GM12878 (cell line): Measurements from ENCODE around the gene SLC26A1.

Experiments
- CBFB ChIP-seq: IDR thresholded peaks from 2 replicates; pipeline ENCODE4 v1.6.1; 2016; ENCODE audit warnings: antibody characterized with exemption, low read depth
- EGR1 ChIP-seq, 2 experiments: IDR thresholded peaks; 1 replicate in 1 of 2; 2 replicates in 1 of 2; pipeline ENCODE4 v1.6.1; 2011 to 2012; ENCODE audit warnings: low read depth in 2 of 2, low read length in 2 of 2, borderline replicate concordance in 1 of 2, mild to moderate bottlenecking in 1 of 2, moderate library complexity in 1 of 2
- NBN ChIP-seq: fragments of 450-650 bp; IDR thresholded peaks from 2 replicates; pipeline ENCODE4 v1.6.1; 2016
- POLR2A ChIP-seq: IDR thresholded peaks from 2 replicates; pipeline ENCODE4 v1.6.1; 2011; ENCODE audit warnings: low read depth, mild to moderate bottlenecking, low read length
- RFX5 ChIP-seq: IDR thresholded peaks from 2 replicates; pipeline ENCODE4 v1.6.1; 2011; ENCODE audit warnings: low read depth, low read length, improper control_type of control experiment
- STAT3 ChIP-seq: IDR thresholded peaks from 2 replicates; pipeline ENCODE4 v1.6.1; 2011; ENCODE audit warnings: low read depth, low read length, improper control_type of control experiment
- TBL1XR1 ChIP-seq: IDR thresholded peaks from 2 replicates; pipeline ENCODE4 v1.6.1; 2012; ENCODE audit warnings: low read depth, low read length, improper control_type of control experiment
- TF ChIP-seq, protein P1 (sequence below), 3 experiments: IDR thresholded peaks in 2 of 3; conservative IDR thresholded peaks in 1 of 3; 2 replicates each; pipeline ENCODE4 v1.5.1; 2011; ENCODE audit warnings: low read depth in 3 of 3, low read length in 3 of 3, mild to moderate bottlenecking in 3 of 3, control low read depth in 2 of 3, moderate library complexity in 2 of 3, inconsistent platforms in 1 of 3, mixed read lengths in 1 of 3; ENCODE audit not compliant: control insufficient read depth in 2 of 3, insufficient read depth in 1 of 3; ENCODE audit errors: extremely low read depth in 1 of 3
- TF ChIP-seq, protein P2 (sequence below): IDR thresholded peaks from 2 replicates; pipeline ENCODE4 v1.6.1; 2012; ENCODE audit warnings: mild to moderate bottlenecking, low read depth, low read length

DNA sequence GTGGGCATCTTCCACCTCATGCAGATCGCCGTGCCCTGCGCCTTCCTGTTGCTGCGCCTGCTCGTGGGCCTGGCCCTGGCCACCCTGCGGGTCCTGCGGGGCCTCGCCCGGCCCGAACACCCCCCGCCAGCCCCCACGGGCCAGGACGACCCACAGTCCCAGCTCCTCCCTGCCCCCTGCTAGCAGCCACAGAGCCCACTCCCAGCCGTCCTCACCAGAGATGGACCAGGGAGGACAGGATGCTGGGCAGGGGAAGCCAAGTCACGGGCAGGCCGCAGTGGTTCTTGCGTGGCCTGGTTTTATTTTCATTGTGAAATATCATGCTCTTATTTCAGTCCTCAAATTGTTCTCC is 34.9 kb downstream of the SLC26A1 start:
- TF ChIP-seq STAT3 (no peak), RFX5 (no peak), POLR2A (no peak), TBL1XR1 (no peak), EGR1 (IDR thresholded peaks at IDR 0.05; ENCODE audit: borderline replicate concordance in 1 of 2, low read depth in 2 of 2, low read length in 2 of 2) (no peak), CBFB (no peak), NBN (no peak)
- TF ChIP-seq, protein P1, sequence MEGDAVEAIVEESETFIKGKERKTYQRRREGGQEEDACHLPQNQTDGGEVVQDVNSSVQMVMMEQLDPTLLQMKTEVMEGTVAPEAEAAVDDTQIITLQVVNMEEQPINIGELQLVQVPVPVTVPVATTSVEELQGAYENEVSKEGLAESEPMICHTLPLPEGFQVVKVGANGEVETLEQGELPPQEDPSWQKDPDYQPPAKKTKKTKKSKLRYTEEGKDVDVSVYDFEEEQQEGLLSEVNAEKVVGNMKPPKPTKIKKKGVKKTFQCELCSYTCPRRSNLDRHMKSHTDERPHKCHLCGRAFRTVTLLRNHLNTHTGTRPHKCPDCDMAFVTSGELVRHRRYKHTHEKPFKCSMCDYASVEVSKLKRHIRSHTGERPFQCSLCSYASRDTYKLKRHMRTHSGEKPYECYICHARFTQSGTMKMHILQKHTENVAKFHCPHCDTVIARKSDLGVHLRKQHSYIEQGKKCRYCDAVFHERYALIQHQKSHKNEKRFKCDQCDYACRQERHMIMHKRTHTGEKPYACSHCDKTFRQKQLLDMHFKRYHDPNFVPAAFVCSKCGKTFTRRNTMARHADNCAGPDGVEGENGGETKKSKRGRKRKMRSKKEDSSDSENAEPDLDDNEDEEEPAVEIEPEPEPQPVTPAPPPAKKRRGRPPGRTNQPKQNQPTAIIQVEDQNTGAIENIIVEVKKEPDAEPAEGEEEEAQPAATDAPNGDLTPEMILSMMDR (IDR thresholded peaks at IDR 0.05 in 2 of 3, conservative IDR thresholded peaks at IDR 0.05 in 1 of 3; ENCODE audit: control insufficient read depth in 2 of 3, extremely low read depth in 1 of 3, insufficient read depth in 1 of 3, low read depth in 3 of 3, low read length in 3 of 3): no peak
- TF ChIP-seq, protein P2, sequence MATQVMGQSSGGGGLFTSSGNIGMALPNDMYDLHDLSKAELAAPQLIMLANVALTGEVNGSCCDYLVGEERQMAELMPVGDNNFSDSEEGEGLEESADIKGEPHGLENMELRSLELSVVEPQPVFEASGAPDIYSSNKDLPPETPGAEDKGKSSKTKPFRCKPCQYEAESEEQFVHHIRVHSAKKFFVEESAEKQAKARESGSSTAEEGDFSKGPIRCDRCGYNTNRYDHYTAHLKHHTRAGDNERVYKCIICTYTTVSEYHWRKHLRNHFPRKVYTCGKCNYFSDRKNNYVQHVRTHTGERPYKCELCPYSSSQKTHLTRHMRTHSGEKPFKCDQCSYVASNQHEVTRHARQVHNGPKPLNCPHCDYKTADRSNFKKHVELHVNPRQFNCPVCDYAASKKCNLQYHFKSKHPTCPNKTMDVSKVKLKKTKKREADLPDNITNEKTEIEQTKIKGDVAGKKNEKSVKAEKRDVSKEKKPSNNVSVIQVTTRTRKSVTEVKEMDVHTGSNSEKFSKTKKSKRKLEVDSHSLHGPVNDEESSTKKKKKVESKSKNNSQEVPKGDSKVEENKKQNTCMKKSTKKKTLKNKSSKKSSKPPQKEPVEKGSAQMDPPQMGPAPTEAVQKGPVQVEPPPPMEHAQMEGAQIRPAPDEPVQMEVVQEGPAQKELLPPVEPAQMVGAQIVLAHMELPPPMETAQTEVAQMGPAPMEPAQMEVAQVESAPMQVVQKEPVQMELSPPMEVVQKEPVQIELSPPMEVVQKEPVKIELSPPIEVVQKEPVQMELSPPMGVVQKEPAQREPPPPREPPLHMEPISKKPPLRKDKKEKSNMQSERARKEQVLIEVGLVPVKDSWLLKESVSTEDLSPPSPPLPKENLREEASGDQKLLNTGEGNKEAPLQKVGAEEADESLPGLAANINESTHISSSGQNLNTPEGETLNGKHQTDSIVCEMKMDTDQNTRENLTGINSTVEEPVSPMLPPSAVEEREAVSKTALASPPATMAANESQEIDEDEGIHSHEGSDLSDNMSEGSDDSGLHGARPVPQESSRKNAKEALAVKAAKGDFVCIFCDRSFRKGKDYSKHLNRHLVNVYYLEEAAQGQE: no peak
